GM19395 (cell line): ENCODE measurements around the gene RNF10.
"Not testable (repeated sequence)": the region's sequence is repeated elsewhere in the genome, so short reads cannot be mapped to it uniquely, and the experiment has no call there.

ENCODE experiments used
- ATAC-seq: cut with Tn5 transposase; IDR thresholded peaks from one replicate; pipeline ENCODE4 v1.9.1; 2021; ENCODE audit warnings: mild to moderate bottlenecking, moderate library complexity; ENCODE audit not compliant: unreplicated experiment

RNF10 gene

GRCh38 chr12:120579179-120579578, 45.0 kb downstream of the RNF10 start:
- ATAC-seq, result no peak

DNA sequence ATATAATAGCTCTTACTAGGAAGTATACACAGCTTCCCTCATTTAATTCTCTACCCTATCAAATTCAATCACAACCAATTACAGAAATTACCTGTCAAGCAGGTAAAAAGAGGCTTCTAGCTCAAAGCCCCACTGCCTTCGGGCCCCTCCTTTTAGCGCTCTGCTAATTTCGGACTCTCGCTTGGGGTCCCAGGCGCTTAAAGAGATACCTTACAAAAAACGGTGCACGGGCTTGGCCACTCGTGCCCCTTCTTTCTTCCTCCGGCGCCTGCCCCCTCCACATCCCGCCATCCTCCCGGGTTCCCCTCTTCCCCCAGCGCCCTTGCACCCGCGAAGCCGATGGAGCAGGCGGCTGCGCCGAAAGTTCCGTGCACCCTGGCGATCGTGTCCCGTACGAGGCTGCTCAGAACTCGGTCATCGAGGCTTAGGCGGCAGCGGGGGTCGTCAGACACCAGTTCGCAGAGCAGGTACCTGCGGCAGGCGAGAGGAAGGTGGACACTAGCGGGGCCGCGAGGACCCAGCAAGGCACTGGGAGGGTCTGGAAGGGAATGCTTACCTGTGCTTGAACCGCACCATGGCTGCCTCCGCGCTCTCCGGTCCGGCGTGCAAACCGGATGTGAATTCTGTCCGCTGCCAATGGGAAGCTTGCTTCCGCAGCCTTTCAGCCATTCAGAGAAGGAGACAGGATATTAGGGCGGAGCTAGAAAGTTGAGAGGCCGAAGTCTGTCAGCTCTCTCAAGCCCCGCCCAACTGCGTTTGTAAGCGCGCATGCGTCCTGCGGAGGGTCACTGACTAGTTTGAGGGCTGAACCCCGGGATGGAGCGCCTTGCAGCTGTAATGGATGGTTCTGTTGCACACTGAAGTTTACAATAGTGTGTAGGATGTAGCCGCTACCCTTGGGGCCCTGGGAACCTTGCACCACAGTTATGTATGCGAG, 46.9 kb downstream of the RNF10 start, which contains the start of gene POP5:
TSS of gene POP5 (minus strand) at position 616 of the 937 bp plus-strand sequence. CDS start at position 576, 40 bp downstream.
- ATAC-seq, result peak; percentile 92

DNA sequence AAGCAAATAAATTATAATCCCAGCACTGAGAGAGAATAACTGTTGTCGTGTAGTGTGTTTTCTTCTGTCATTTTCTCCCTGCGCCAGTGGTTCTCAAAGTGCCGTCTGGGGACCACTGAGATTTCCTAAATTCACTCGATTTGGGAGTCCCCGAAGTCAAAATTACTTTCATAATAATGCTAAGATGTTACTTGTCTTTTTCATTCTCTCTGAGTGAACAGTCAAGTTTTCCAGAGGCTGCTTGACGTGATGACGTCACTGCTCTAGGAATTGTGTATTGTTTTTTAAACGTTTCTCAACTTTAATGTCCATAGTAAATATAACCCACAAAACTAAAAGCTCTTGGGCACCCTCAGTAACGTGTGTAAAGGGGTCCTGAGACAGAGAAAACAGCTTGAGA, 47.8 kb downstream of the RNF10 start:
- no peak for ATAC-seq

DNA sequence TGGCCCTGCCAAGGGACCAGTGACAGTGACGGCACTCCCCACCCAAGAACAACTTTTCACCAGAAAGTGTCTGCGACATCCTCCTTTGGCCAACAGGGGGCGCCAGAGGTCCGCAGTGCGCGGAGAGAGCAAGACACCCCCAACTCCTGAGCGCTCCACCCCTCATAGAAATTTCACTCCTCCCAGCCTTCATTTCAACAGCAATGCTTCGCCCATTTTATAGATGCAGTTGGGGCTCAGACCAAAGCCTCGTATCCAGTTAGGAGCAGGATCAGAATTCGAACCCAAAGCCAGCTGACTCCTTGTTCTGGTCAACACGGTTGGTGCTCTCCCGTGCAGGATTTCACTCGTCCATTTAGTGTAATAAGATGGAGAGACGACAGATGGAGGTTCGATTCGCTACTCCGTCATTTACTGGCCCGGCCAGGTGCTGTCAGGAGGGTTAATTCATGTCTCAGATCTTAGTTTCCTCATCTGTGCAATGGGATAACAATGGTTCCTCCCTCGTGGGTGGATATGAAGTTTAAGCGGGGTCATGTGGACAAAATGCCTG, 49.4 kb downstream of the RNF10 start:
- no peak for ATAC-seq

- no peak for ATAC-seq
Observed at GRCh38 chr12:120584343-120585149, 50.4 kb downstream of the RNF10 start.

DNA sequence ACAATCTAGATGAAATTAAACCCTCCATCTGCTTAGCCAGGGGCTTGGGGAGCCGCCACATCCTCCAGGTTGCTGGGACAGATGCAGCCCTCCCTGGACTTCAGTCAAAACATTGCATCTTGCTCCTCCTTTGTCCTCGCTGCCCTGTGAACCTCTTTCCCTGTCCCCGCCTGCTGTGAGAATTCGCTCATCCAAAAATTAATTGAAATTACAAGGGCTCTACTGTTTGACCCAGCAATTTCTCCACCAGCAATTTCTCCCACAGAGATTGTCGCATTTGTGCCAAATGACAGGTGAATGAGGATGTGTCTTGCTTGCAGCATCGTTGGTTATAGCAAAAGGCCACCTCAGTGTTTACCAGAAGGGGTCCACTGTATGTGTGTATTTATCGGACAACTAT, 52.0 kb downstream of the RNF10 start:
- no peak for ATAC-seq

- no peak for ATAC-seq
Observed at GRCh38 chr12:120586860-120587259, 52.7 kb downstream of the RNF10 start.

GRCh38 chr12:120588371-120588770, 54.2 kb downstream of the RNF10 start:
- no peak for ATAC-seq

- no peak for ATAC-seq
Observed at GRCh38 chr12:120588948-120589930, 55.1 kb downstream of the RNF10 start.

GRCh38 chr12:120590741-120591407, 56.7 kb downstream of the RNF10 start:
- no peak for ATAC-seq

- no peak for ATAC-seq
Observed at GRCh38 chr12:120592121-120593049, 58.2 kb downstream of the RNF10 start.

DNA sequence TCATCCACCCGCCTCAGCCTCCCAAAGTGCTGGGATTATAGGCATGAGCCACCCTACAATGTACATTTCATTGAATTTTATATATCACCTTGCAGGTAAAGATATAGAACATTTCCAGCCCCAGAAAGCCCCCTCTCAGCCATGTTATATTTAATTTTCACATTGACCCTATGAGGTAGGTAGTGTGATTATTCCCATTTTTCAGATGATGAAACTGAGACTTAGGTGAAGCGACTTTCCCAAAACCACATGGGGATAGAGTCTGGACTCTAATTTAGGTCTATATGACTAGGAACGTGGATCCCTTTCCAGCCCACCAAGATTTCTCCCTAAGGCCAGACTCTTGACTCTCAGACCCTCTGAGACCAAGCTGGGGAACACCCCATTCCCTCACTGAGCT, 62.7 kb downstream of the RNF10 start:
- ATAC-seq, result no peak

- ATAC-seq, result no peak
Observed at GRCh38 chr12:120597861-120598260, 63.7 kb downstream of the RNF10 start.

DNA sequence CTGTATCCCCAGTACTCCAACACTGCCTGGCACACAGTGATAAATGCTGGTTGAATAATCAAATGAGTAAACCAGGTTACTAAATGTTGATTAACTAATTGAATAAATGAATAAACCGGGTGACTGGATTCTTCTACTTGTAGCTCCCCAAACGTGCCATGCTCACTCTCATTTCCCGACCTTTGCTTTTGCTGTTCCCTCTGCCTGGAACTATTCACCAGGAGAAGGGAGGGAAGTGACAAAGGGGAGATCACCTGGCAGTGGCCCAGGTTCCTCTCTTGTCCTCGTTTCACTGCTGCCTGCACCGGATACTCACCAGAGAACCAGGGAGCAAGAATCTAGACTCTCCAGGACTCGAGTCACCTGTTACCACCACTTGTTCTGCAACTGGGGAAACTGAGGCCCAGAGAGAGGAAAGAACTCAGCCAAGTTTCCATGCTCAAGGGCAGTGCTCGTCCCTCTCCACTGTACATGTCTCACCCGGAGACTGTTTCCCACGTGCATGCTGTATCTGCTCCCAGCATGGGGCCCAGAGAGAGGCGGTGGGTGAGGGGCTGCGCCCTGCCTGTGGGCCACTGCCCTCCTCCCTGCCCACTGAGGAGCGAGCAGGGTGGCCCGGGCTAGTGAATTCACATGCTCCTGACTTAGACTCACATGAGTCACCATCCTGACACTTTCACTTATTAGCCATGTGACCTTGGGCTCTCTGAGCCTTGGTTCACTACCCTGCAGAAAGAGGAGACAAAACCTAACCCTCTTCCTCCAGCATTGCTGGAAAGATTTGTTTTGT, 64.7 kb downstream of the RNF10 start:
- ATAC-seq, result no peak

DNA sequence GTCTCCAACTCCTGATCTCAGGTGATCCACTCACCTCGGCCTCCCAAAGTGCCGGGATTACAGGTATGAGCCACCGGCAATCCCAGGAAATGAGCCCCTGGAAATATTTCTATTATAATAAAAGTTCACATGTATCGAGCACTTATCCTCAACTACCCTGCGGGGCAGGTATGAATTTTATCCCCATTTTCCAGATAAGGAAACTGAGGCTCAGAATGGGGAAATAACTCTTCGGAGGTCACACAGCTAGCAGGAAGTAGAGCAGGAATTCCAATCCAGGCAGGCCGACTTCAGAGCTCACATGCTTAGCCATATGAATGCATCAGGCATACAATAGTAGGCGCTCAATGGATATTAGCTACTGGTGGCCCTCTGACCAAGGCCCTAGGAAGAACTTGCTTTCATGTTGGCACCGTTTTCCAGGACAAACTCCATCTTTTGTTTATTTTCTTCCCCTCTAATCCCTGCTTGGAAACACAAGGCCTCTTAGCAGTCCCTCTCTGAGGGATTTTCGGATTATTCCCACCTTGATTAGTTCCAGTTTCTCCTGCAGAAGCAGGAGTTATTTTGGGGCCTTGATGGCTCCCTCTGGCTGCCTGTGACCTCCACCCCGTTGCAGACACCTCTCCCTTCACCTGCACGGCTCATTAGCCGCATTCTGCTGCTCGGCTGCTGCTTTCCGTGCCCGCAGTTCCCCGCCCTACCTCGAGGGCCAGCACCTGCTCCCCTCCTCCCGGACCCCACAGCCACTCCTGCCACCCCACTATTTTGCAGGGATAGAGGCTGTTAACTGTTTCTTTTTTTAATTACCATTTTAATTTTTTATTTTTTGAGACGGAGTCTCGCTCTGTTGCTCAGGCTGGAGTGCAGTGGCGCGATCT, 65.8 kb downstream of the RNF10 start:
- ATAC-seq, result no peak

DNA sequence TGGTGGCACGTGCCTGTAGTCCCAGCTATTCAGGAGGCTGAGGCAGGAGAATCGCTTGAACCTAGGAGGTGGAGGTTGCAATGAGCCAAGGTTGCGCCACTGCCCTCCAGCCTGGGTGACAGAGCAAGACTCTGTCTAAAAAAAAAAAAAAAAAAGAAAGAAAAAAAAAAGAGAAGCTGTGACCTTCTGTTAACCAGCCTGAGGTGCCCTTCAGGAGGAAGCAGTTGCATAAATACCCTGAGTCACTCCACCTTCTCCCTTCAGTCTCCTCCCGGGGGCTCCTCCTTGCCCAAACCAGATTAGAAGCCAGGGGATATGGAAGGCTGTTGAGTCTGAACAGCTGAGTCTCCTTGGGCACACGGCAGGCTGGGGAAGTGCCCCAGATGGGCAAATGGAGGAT, 68.3 kb downstream of the RNF10 start:
- ATAC-seq, result not testable (repeated sequence)

- ATAC-seq, result no peak
Observed at GRCh38 chr12:120610560-120610959, 76.4 kb downstream of the RNF10 start.
